Uterus (tissue), 2 donors: ENCODE measurements around the gene XK.

ENCODE experiments used
- POLR2A ChIP-seq, 2 donors: fragments of 450-650 bp; IDR thresholded peaks; one replicate each; pipeline ENCODE4 v1.6.1; 2016; ENCODE audit warnings: antibody characterized with exemption in 2 of 2, mild to moderate bottlenecking in 1 of 2, moderate library complexity in 1 of 2
- TF ChIP-seq, protein P1 (sequence below), 4 experiments: fragments of 200-600 bp in 2 of 4; fragments of 450-650 bp in 2 of 4; sonication (generic) in 2 of 4; IDR thresholded peaks; one replicate each; pipeline ENCODE4 v1.5.1; 2016 to 2019; ENCODE audit warnings: antibody characterized with exemption in 4 of 4, mild to moderate bottlenecking in 2 of 4, moderate library complexity in 1 of 4

DNA sequence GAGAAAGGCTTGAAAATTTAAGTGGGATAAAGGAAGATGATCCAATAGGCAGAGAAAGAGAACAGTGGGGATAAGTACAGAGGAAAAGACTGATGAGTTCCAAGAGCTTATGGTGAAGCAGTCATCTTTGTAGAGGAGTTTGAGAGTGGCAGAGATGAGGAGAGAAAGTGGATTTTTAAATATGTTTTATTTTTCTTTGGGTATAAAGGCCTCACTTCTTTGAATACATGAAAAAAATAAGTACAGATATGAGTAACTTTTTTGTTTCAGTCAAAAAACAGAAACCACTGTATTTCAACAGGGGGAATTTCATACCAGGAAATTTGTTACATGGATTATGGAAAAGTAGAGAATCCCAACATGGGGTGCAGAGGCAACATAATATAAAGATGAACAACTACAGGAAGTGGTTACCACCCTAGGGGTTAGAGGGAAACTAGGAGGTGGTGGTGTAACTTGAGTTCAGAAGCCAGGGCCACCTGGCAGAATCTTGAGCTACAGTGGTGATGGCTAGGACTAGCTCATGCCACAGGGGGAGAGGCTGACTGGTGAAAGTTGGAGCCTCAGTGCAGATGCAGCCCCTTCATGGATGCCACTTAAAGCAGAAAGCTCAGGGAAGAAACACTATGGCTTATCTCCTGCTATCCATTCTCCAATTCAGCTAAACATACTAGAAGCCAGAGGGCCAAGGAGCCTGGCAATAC, 90.8 kb downstream of the XK start:
- TF ChIP-seq, protein P1, sequence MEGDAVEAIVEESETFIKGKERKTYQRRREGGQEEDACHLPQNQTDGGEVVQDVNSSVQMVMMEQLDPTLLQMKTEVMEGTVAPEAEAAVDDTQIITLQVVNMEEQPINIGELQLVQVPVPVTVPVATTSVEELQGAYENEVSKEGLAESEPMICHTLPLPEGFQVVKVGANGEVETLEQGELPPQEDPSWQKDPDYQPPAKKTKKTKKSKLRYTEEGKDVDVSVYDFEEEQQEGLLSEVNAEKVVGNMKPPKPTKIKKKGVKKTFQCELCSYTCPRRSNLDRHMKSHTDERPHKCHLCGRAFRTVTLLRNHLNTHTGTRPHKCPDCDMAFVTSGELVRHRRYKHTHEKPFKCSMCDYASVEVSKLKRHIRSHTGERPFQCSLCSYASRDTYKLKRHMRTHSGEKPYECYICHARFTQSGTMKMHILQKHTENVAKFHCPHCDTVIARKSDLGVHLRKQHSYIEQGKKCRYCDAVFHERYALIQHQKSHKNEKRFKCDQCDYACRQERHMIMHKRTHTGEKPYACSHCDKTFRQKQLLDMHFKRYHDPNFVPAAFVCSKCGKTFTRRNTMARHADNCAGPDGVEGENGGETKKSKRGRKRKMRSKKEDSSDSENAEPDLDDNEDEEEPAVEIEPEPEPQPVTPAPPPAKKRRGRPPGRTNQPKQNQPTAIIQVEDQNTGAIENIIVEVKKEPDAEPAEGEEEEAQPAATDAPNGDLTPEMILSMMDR (IDR thresholded peaks at IDR 0.05) = no peak
- TF ChIP-seq POLR2A (IDR thresholded peaks at IDR 0.05) = no peak
